Tibial nerve (tissue), 4 donors: ENCODE measurements around the gene TGFB2. TPM values are rescaled to one million over a fixed set of nuclear protein-coding genes. Genes with fewer than 3 reads are reported as not detected.
A peak's percentile ranks its signal among the peaks of the same experiment; 100 is the strongest.

ENCODE experiments used
- DNase-seq, 2 donors: peaks; one replicate each; pipeline ENCODE4 v3.0.0-alpha.2; 2019; ENCODE audit warnings: low spot score in 2 of 2
- H3K27ac ChIP-seq, 4 donors: fragments of 200-600 bp; sonication (generic) in 3 of 4; one replicate each; pipeline ENCODE4 v1.5.1; 2017 to 2019; ENCODE audit warnings: mild to moderate bottlenecking in 1 of 4
- H3K27me3 ChIP-seq, 2 donors: fragments of 200-600 bp; sonication (generic) in 1 of 2; one replicate each; pipeline versions ENCODE4 v1.5.1 to v1.6.0; 2017 to 2019
- H3K36me3 ChIP-seq, 3 donors: fragments of 200-600 bp; sonication (generic); one replicate each; pipeline ENCODE4 v1.5.1; 2018 to 2019
- H3K4me1 ChIP-seq, 4 donors: fragments of 200-600 bp; sonication (generic) in 3 of 4; one replicate each; pipeline ENCODE4 v1.5.1; 2017 to 2019
- H3K4me3 ChIP-seq, 4 donors: fragments of 200-600 bp; sonication (generic) in 3 of 4; one replicate each; pipeline ENCODE4 v1.5.1; 2017 to 2019; ENCODE audit warnings: mild to moderate bottlenecking in 1 of 4, moderate library complexity in 1 of 4
- H3K9me3 ChIP-seq, 4 donors: fragments of 200-600 bp; sonication (generic) in 3 of 4; one replicate each; pipeline ENCODE4 v1.5.1; 2017 to 2019
- EP300 ChIP-seq, 2 donors: sonication (generic); formaldehyde crosslinking; IDR thresholded peaks; one replicate each; pipeline ENCODE4 v1.6.1; 2017; ENCODE audit warnings: antibody characterized with exemption in 2 of 2, mild to moderate bottlenecking in 1 of 2
- POLR2A ChIP-seq, 2 donors: fragments of 450-650 bp; IDR thresholded peaks; one replicate each; pipeline ENCODE4 v1.6.1; 2017; ENCODE audit warnings: antibody characterized with exemption in 2 of 2, mild to moderate bottlenecking in 2 of 2, moderate library complexity in 2 of 2
- WGBS, 2 donors: methylation state at CpG; one replicate each; pipeline ENCODE4 v1.1.5; 2018; 5-methylcytosine and 5-hydroxymethylcytosine counted together
- total RNA-seq, 4 donors: library from RNA; depleted of rRNA; stranded (reverse); fragments of >200 nt; gene quantifications; one replicate each; pipeline ENCODE4 v1.1.0, GENCODE V29; 2016
- TF ChIP-seq, protein P1 (sequence below), 5 experiments: fragments of 200-600 bp in 3 of 5; fragments of 450-650 bp in 2 of 5; sonication (generic) in 3 of 5; IDR thresholded peaks; one replicate each; pipeline ENCODE4 v1.5.1; 2016 to 2019; ENCODE audit warnings: antibody characterized with exemption in 5 of 5, mild to moderate bottlenecking in 3 of 5, moderate library complexity in 2 of 5

Gene TGFB2
- total RNA-seq, 4 donors from 2014 or later: 7.3 to 13.5 (median 8.3) TPM

DNA sequence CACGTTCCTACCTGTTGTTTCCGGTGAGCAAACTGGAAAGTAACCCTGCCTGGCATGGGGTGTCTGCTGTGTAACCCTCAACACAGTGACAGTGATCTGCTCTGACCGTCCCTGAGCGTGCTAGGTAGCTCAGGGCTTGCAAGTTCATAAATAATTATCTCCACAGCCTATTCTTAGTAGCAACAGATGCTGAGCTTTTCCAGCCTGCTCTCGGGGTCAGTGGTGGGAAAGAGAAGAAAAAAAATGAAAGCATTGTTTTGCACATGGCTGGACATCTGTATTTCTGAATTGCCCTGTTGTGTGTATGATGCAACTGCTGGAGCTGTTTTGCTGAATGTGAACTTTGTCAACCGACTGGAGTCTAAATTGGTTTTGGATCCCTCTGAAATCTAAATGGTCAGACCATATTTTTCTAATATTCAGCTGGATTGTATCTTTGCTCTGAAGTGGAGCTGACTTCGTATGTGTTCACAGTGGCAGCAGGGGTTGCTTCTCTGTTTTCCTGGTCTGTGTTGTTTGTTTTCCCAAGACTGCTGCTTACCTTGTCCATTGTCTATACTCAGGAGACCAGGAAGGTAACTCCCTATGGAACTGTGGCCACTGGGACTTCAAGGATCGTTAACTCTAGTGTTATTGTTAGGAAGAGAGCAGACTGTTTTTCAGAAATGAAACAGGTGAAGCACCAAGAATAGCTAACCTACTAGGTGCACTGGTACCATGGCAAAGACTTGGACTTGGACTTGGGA lies 27.0 kb downstream of the TGFB2 start:
- no peaks in the 10 kb centered on the region for H3K36me3 ChIP-seq
- no peak overlapping the region for H3K4me3 ChIP-seq
- no peaks in the 10 kb centered on the region for H3K9me3 ChIP-seq
- TF ChIP-seq EP300 (IDR thresholded peaks at IDR 0.05) (peak in 1 of 2 donors; percentile 59), POLR2A (IDR thresholded peaks at IDR 0.05) (no peak)
- peak overlapping the region in 2 of 4 donors; percentile 41 to 46 for H3K27ac ChIP-seq
- no peaks in the 10 kb centered on the region for H3K27me3 ChIP-seq
- 15 to 23% methylated on average over 8 of the region's 8 CpGs for WGBS, 2 donors
- DNase-seq: peak in 1 of 2 donors; percentile 48
- peaks cover 0 to 52% (median 12%) of the 10 kb centered on the region in 4 donors for H3K4me1 ChIP-seq

DNA sequence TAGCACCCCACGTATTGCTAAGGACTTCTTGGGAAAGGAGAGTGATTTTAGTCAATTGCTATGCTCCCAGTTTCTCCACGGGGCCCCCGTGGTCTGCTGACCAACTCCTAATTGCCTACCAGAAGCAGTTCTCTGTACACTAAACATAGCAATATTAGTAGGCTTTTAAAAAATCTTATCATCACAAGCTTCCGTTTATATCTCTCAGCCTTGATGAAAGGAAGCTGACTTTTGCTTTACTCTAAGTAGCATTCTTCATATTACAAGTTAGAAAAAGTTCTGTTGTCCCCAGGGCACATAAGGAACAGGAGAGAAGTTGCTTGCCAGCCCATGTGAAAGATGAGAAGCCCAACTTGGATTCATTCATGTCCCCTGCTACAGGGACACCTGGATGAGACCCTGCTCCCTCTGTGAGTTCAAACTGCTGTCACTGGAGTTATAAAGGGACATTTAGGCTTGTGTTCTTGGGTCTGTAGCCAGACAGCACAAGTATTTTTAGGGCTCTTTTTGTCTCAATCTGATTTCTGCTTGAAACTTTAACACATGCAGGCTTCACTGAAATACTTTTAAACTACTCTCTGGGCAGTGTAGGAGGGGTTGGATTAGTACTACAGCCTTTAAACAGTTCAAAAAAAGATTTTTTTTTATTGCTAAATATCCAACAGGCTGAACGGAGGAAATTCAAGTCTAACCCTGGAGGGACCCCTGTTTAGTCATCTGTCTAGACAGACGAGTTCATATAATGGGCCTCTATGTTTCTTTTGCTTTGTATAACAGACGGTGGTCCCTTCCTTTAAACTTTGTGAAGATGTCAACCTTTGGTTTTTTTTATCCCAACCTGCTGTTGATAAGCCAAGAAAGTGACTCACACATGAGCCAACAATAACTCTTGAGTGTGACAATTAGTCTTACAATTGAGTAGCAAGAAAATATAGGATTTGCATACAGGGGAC lies 29.5 kb downstream of the TGFB2 start:
- no peaks in the 10 kb centered on the region for H3K36me3 ChIP-seq
- peaks cover 0 to 53% (median 15%) of the 10 kb centered on the region in 4 donors for H3K4me1 ChIP-seq
- DNase-seq: no peak
- no peaks in the 10 kb centered on the region for H3K9me3 ChIP-seq
- 52 to 60% methylated on average over 7 of the region's 7 CpGs for WGBS, 2 donors
- H3K27ac ChIP-seq: no peak overlapping the region
- no peaks in the 10 kb centered on the region for H3K27me3 ChIP-seq
- TF ChIP-seq POLR2A (IDR thresholded peaks at IDR 0.05) (no peak), EP300 (IDR thresholded peaks at IDR 0.05) (no peak)
- TF ChIP-seq, protein P1, sequence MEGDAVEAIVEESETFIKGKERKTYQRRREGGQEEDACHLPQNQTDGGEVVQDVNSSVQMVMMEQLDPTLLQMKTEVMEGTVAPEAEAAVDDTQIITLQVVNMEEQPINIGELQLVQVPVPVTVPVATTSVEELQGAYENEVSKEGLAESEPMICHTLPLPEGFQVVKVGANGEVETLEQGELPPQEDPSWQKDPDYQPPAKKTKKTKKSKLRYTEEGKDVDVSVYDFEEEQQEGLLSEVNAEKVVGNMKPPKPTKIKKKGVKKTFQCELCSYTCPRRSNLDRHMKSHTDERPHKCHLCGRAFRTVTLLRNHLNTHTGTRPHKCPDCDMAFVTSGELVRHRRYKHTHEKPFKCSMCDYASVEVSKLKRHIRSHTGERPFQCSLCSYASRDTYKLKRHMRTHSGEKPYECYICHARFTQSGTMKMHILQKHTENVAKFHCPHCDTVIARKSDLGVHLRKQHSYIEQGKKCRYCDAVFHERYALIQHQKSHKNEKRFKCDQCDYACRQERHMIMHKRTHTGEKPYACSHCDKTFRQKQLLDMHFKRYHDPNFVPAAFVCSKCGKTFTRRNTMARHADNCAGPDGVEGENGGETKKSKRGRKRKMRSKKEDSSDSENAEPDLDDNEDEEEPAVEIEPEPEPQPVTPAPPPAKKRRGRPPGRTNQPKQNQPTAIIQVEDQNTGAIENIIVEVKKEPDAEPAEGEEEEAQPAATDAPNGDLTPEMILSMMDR (IDR thresholded peaks at IDR 0.05): no peak
- no peak overlapping the region for H3K4me3 ChIP-seq

DNA sequence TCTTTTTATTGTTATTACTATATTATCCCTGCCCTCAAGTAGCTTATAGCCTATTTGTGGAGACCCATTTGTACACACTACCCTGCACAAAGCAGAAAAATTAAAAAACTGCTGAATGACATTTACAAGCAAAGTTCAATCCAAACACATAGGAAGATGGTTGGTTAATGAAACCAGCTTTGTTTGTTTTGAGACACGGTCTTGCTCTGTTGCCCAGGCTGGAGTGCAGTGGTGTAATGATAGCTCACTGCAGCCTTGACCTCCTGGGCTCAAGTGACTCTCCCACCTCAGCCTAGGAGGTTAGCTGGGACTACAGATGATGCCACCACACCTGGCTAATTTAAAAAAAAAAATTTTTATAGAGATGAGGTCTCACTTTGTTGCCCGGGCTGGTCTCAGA lies 31.6 kb downstream of the TGFB2 start:
- Histone ChIP-seq H3K27me3 (no peaks in the 10 kb centered on the region), H3K27ac (no peak overlapping the region), H3K36me3 (no peaks in the 10 kb centered on the region), H3K4me3 (no peak overlapping the region), H3K9me3 (no peaks in the 10 kb centered on the region), H3K4me1 (peaks cover 0 to 41% (median 10%) of the 10 kb centered on the region in 4 donors)
- TF ChIP-seq, protein P1 (IDR thresholded peaks at IDR 0.05): no peak
- TF ChIP-seq EP300 (IDR thresholded peaks at IDR 0.05): no peak
- TF ChIP-seq POLR2A (IDR thresholded peaks at IDR 0.05): no peak
- DNase-seq: no peak
- 75 to 77% methylated on average over 2 of the region's 2 CpGs for WGBS, 2 donors

DNA sequence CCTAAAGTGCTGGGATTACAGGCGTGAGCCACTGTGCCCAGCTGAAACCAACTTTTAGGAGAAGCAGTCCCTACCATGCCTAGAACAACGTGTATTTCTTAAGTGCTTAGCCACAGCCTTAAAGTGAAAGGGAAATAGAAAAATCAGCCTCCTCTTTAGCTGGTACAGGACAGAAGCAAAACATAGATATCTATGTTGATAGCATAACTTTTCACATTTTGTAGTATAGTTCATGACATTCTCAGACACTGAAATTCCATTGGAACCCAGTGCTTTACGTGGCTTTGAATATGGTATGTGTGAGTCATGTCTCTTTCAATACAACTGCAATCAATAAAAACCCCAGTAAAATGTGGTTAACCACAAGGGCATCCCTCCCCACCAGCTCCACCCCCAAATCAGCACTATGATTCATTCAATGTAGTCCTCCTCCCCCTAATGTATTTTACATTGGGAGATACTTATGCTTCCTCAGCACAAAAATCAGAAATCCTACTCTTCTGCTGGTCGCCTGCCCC lies 32.1 kb downstream of the TGFB2 start:
- H3K9me3 ChIP-seq: no peaks in the 10 kb centered on the region
- H3K27me3 ChIP-seq: no peaks in the 10 kb centered on the region
- H3K36me3 ChIP-seq: no peaks in the 10 kb centered on the region
- peaks cover 0 to 36% (median 8%) of the 10 kb centered on the region in 4 donors for H3K4me1 ChIP-seq
- TF ChIP-seq EP300 (IDR thresholded peaks at IDR 0.05) (no peak), POLR2A (IDR thresholded peaks at IDR 0.05) (no peak)
- TF ChIP-seq, protein P1 (IDR thresholded peaks at IDR 0.05): no peak
- H3K27ac ChIP-seq: no peak overlapping the region
- no peak for DNase-seq
- WGBS, 2 donors: 52 to 55% methylated on average over 4 of the region's 4 CpGs
- no peak overlapping the region for H3K4me3 ChIP-seq

DNA sequence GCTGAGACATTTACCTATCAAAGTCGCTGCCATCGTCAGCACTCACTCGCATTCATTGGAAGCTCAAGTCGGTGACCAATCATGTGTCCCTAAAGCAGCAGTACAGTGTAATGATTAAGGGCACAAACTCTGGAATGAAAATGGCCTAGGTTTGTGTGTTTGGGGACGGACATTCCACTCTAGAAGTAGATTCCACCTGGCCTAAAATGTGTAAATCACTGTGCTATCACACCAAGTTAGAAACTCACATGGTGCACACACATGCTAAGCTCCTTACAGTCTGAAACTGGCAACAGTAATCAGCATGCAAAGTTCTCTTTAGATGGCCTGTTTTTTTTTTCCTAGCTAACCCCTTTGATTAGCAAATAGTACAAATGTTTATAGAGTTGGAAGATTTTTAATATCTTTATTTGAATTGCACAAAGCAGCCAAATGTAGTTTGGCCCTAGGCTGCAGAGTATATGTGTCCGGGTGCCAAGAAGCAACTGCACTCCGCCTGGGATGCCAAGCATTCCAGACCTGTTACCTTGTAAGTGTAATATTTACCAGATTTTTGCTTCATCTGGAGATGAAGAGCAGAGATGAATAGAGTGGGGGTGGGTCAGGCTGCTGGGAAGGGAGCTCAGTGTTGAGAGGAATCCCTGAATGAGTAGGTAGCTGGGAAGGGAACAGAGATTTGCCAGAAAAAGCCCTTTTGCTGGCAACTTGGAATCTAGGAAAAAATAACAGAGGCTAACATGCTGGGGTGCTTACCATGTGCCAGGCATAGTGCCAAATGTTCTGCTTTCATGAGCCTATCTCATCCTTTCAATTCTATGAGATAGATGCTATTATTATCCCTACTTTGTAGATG lies 35.2 kb downstream of the TGFB2 start:
- no peaks in the 10 kb centered on the region for H3K36me3 ChIP-seq
- no peaks in the 10 kb centered on the region for H3K27me3 ChIP-seq
- peaks cover 0 to 16% (median 4%) of the 10 kb centered on the region in 4 donors for H3K4me1 ChIP-seq
- no peak overlapping the region for H3K27ac ChIP-seq
- no peak for TF ChIP-seq EP300 (IDR thresholded peaks at IDR 0.05)
- TF ChIP-seq, protein P1 (IDR thresholded peaks at IDR 0.05): no peak
- TF ChIP-seq POLR2A (IDR thresholded peaks at IDR 0.05): no peak
- no peaks in the 10 kb centered on the region for H3K9me3 ChIP-seq
- WGBS, 2 donors: 85 to 92% methylated on average over 7 of the region's 7 CpGs
- no peak overlapping the region for H3K4me3 ChIP-seq
- DNase-seq: no peak
